ENCODE results near the gene GALM.

DNA sequence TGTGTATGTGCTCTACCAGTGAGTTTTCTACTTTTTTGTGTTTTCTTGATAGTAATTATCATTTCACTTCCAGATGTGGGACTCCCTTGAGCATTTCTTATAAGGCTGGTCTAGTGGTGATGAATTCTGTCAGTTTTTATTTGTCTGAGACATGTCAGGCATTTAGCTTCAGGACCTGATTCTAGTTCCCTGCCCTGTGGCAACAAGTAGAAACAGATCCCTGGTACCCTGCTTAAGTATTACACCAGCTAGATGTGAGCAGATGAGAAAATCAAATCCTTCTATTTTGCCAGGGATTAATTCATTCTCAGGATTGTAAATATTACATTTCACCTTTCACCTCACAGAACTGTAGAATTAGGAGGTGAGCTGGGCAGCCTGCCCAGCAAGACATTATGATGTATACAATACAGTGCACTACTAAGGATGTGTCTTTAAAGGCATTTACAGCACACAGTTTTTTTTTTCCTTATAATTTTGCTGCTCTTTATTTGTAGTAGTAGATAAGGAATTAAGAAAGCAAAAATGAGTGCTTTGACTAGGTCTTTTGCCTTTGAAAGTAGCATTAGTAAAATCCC, 35.1 kb downstream of the GALM start:
- TF ChIP-seq CTCF (conservative IDR thresholded peaks at IDR 0.05; ENCODE audit: low read depth, low read length), result no peak
- no peak for TF ChIP-seq EZH2 (IDR thresholded peaks at IDR 0.05; ENCODE audit: low read length, unreplicated experiment)
- no peak for TF ChIP-seq EZH2phosphoT487 (IDR thresholded peaks at IDR 0.05; ENCODE audit: borderline replicate concordance, low read length)

Data from PC-3 (cell line).